HepG2 (cell line): ENCODE results near the gene BICDL2. TPM values are rescaled to one million over a fixed set of nuclear protein-coding genes. Genes with fewer than 3 reads are reported as not detected.
"Not testable (repeated sequence)": the region's sequence is repeated elsewhere in the genome, so short reads cannot be mapped to it uniquely, and the experiment has no call there.

Experiments used
- ATAC-seq: fragments of 200-7000 bp; cut with Tn5 transposase; 3 replicates; pipeline ENCODE4 v1.9.1; 2020; ENCODE audit warnings: mild to moderate bottlenecking, moderate library complexity
- BruUV-seq: library from RNA; stranded (reverse); fragments of 400-500 nt; replicated peaks from 2 replicates; lab custom pipeline; 2021; lab: Mats Ljungman, UMichigan
- CTCF ChIA-PET: fragments of 300-600 bp; formaldehyde crosslinking; extraction: SDS; loops from one replicate; lab custom pipeline; 2021; ENCODE audit warnings: low total read pairs, inconsistent platforms, low intra/inter-chr PET ratio; lab: Yijun Ruan, JAX
- POLR2A ChIA-PET: fragments of 350-600 bp; sonication (Branson Sonifier 250); formaldehyde crosslinking; loops from one replicate; lab custom pipeline; 2020; ENCODE audit warnings: antibody characterized with exemption, inconsistent platforms; lab: Yijun Ruan, JAX
- DNase-seq: peaks from one replicate; pipeline ENCODE4 v3.0.0-alpha.2; 2015; ENCODE audit warnings: low spot score
- FAIRE-seq: peaks from 3 replicates; lab custom pipeline; 2011; peaks lifted over from hg19 to GRCh38; lab: Jason Lieb, UNC
- H2AFZ ChIP-seq: one replicate; pipeline ENCODE4 v1.6.1; 2011; ENCODE audit warnings: low read length, inconsistent platforms
- H3K27ac ChIP-seq: fragments of 300-600 bp; 3 replicates; pipeline ENCODE4 v1.8.0; 2011; ENCODE audit warnings: mixed run types, mild to moderate bottlenecking, mixed read lengths, low read length, inconsistent platforms; ENCODE audit not compliant: insufficient read depth; ENCODE audit errors: extremely low read length
- H3K27me3 ChIP-seq, 2 experiments: fragments of 200-600 bp in 1 of 2; 2 replicates in 1 of 2; 3 replicates in 1 of 2; pipeline versions ENCODE4 v1.6.0 to v1.8.0; 2011; ENCODE audit warnings: low read length in 2 of 2, mild to moderate bottlenecking in 2 of 2, moderate library complexity in 2 of 2, inconsistent platforms in 1 of 2; ENCODE audit not compliant: insufficient read depth in 2 of 2, control insufficient read depth in 1 of 2
- H3K36me3 ChIP-seq, 2 experiments: fragments of 200-600 bp in 1 of 2; replicated peaks in 1 of 2; 2 replicates in 1 of 2; 3 replicates in 1 of 2; pipeline versions ENCODE4 v1.5.1 to v1.8.0; 2011; ENCODE audit warnings: low read length in 2 of 2, inconsistent platforms in 1 of 2; ENCODE audit not compliant: insufficient read depth in 2 of 2, control insufficient read depth in 1 of 2
- H3K4me1 ChIP-seq: 2 replicates; pipeline ENCODE4 v1.5.1; 2012; ENCODE audit warnings: low read length, inconsistent platforms; ENCODE audit not compliant: insufficient read depth
- H3K4me2 ChIP-seq: 2 replicates; pipeline ENCODE4 v1.6.0; 2011; ENCODE audit warnings: low read depth, low read length, inconsistent platforms
- H3K4me3 ChIP-seq, 3 experiments: fragments of 200-600 bp in 1 of 3; sonication (generic), shearing (Covaris generic) in 1 of 3; replicated peaks in 1 of 3; 2 replicates each; pipeline ENCODE4 v1.5.1; 2011 to 2016; ENCODE audit warnings: low read length in 3 of 3, inconsistent platforms in 2 of 3, low read depth in 2 of 3, mild to moderate bottlenecking in 2 of 3, control low read depth in 1 of 3, mixed read lengths in 1 of 3; ENCODE audit not compliant: insufficient read depth in 1 of 3
- H3K79me2 ChIP-seq: one replicate; pipeline ENCODE4 v1.6.1; 2011; ENCODE audit warnings: low read length, inconsistent platforms; ENCODE audit not compliant: insufficient read depth
- H3K9ac ChIP-seq: 2 replicates; pipeline ENCODE4 v1.6.0; 2011; ENCODE audit warnings: mild to moderate bottlenecking, low read depth, low read length, inconsistent platforms; ENCODE audit not compliant: insufficient read depth
- H3K9me3 ChIP-seq: 2 replicates; pipeline ENCODE4 v1.5.1; 2012; ENCODE audit warnings: mild to moderate bottlenecking, low read length
- H4K20me1 ChIP-seq: 2 replicates; pipeline ENCODE4 v1.6.0; 2011; ENCODE audit warnings: inconsistent platforms, mild to moderate bottlenecking, low read length, moderate library complexity; ENCODE audit not compliant: insufficient read depth
- ADNP ChIP-seq: sonication (generic); formaldehyde crosslinking; IDR thresholded peaks from 2 replicates; pipeline ENCODE4 v1.4.0; 2020; ENCODE audit warnings: missing genetic modification reagents
- AGO1 ChIP-seq: fragments of 200-400 bp; formaldehyde crosslinking; IDR thresholded peaks from 2 replicates; pipeline ENCODE4 v1.6.1; 2017; ENCODE audit warnings: mild to moderate bottlenecking, low read depth, low read length, moderate library complexity; ENCODE audit not compliant: poor library complexity, severe bottlenecking
- CAMTA2 ChIP-seq: sonication (generic); formaldehyde crosslinking; IDR thresholded peaks from 2 replicates; pipeline ENCODE4 v1.4.0; 2020; ENCODE audit warnings: mild to moderate bottlenecking, missing genetic modification reagents, borderline replicate concordance
- CSRNP2 ChIP-seq: sonication (generic); formaldehyde crosslinking; conservative IDR thresholded peaks from 2 replicates; pipeline ENCODE4 v1.8.0; 2022; ENCODE audit warnings: low read depth, missing genetic modification reagents
- KLF15 ChIP-seq: sonication (generic); formaldehyde crosslinking; IDR thresholded peaks from 2 replicates; pipeline ENCODE4 v1.8.1; 2023; ENCODE audit warnings: borderline replicate concordance, mild to moderate bottlenecking, inconsistent platforms, missing genetic modification reagents, mixed read lengths
- SMARCC2 ChIP-seq: fragments of 450-650 bp; IDR thresholded peaks from 2 replicates; pipeline ENCODE4 v1.6.1; 2017; ENCODE audit warnings: antibody characterized with exemption, mild to moderate bottlenecking
- TOE1 ChIP-seq: sonication (generic); formaldehyde crosslinking; IDR thresholded peaks from 2 replicates; pipeline ENCODE4 v1.4.0; 2020; ENCODE audit warnings: mild to moderate bottlenecking, missing genetic modification reagents
- ZEB1 ChIP-seq: IDR thresholded peaks from 2 replicates; pipeline ENCODE4 v1.6.1; 2012; ENCODE audit warnings: mild to moderate bottlenecking, low read depth, inconsistent platforms; ENCODE audit not compliant: insufficient replicate concordance
- ZNF260 ChIP-seq: sonication (generic); formaldehyde crosslinking; IDR thresholded peaks from 2 replicates; pipeline ENCODE4 v1.4.0; 2020; ENCODE audit warnings: missing genetic modification reagents, low read depth, mild to moderate bottlenecking, borderline replicate concordance
- ZNF292 ChIP-seq: sonication (generic); formaldehyde crosslinking; IDR thresholded peaks from 2 replicates; pipeline ENCODE4 v1.8.1; 2022; ENCODE audit warnings: mild to moderate bottlenecking, low read depth, missing genetic modification reagents, borderline replicate concordance
- ZNF451 ChIP-seq: sonication (generic); formaldehyde crosslinking; IDR thresholded peaks from 2 replicates; pipeline ENCODE4 v1.5.0; 2020; ENCODE audit warnings: mild to moderate bottlenecking, missing genetic modification reagents
- ZNF710 ChIP-seq: sonication (generic); formaldehyde crosslinking; IDR thresholded peaks from 2 replicates; pipeline ENCODE4 v1.5.0; 2020; ENCODE audit warnings: mild to moderate bottlenecking, missing genetic modification reagents, borderline replicate concordance
- WGBS: methylation state at CpG from one replicate; pipeline ENCODE4 v1.1.6; 2017; ENCODE audit warnings: low lambda C conversion rate; 5-methylcytosine and 5-hydroxymethylcytosine counted together
- in situ Hi-C: cut with HindIII; loops from 2 replicates; pipeline ENCODE4 v1.10.0; 2017; ENCODE audit warnings: low pct_unique_long_range_greater_than_20kb; ENCODE audit not compliant: extremely low pct_ligation_motif_present
- intact Hi-C: fragments of 100-400 bp; cut with micrococcal nuclease; formaldehyde crosslinking; loops from one replicate; pipeline ENCODE4 v1.10.0; 2022; ENCODE audit not compliant: unreplicated experiment
- polyA plus RNA-seq, 8 experiments: library from polyadenylated mRNA; depleted of rRNA in 3 of 8; stranded (reverse) in 7 of 8; unstranded in 1 of 8; fragments of >200 nt; fragmentation: Illumina TruSeq in 4 of 8; extraction: Trizol in 4 of 8; gene quantifications; 2 replicates each; pipeline versions ENCODE4 v1.2.1 to v1.2.3, GENCODE V29; 2011 to 2016; ENCODE audit warnings: low read depth in 4 of 8, missing spikeins in 1 of 8, mixed read lengths in 1 of 8; ENCODE audit not compliant: insufficient read depth in 1 of 8
- total RNA-seq, 5 experiments: library from RNA; depleted of rRNA; stranded (reverse); fragments of >200 nt; fragmentation: Illumina TruSeq; extraction: Trizol; gene quantifications; 2 replicates each; pipeline ENCODE4 v1.2.3, GENCODE V29; 2016; ENCODE audit warnings: low read depth in 1 of 5
- TF ChIP-seq, protein P1 (sequence below): IDR thresholded peaks from 2 replicates; pipeline ENCODE4 v1.6.1; 2016; ENCODE audit warnings: control low read depth

Gene BICDL2
- total and polyA plus RNA-seq, 2 of the 13 experiments (the other 11 are each of a cell fraction or from before 2014, with no cell fraction given) = 0.12 TPM; not detected in 1

DNA sequence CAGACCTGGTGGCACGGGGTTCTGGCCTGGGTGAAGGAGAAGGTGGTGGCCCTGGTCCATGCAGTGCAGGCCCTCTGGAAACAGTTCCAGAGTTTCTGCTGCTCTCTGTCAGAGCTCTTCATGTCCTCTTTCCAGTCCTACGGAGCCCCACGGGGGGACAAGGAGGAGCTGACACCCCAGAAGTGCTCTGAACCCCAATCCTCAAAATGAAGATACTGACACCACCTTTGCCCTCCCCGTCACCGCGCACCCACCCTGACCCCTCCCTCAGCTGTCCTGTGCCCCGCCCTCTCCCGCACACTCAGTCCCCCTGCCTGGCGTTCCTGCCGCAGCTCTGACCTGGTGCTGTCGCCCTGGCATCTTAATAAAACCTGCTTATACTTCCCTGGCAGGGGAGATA, 32.4 kb upstream of the BICDL2 start:
- in situ Hi-C loops, BruUV-seq, H4K20me1 ChIP-seq, CTCF ChIA-PET, H3K4me3 ChIP-seq, H3K27ac ChIP-seq, ATAC-seq, H3K4me2 ChIP-seq, FAIRE-seq, H2AFZ ChIP-seq, DNase-seq, H3K9me3 ChIP-seq, H3K9ac ChIP-seq, intact Hi-C loops: not testable (repeated sequence)
- Histone ChIP-seq H3K4me1 (peaks cover 30% of the 10 kb centered on the region), H3K27me3 (peaks cover 2 to 10% of the 10 kb centered on the region in 2 experiments; a peak in 4 of 5 replicates), H3K79me2 (peaks cover 17% of the 10 kb centered on the region), H3K36me3 (peaks cover 9 to 16% of the 10 kb centered on the region in 2 experiments; a peak in 2 of 5 replicates)
- TF ChIP-seq AGO1 = peak; percentile 82
- WGBS = 89% methylated on average over 10 of the region's 11 CpGs
- POLR2A ChIA-PET = interaction anchor here (2.7 to 4.4 kb wide), 2 partner anchors 9 to 18 kb away, joined by 11 to 30 read pairs; no protein-coding TSS in a partner anchor

GRCh38 chr16:3068487-3068886, 31.7 kb upstream of the BICDL2 start:
- Histone ChIP-seq H3K4me1 (peaks cover 30% of the 10 kb centered on the region), H3K79me2 (peaks cover 17% of the 10 kb centered on the region), H3K4me3 (no peak overlapping the region), H2AFZ (no peak overlapping the region), H3K27me3 (peaks cover 0 to 4% of the 10 kb centered on the region in 2 experiments; a peak in 3 of 5 replicates), H3K36me3 (peaks cover 9 to 16% of the 10 kb centered on the region in 2 experiments; a peak in 2 of 5 replicates), H4K20me1 (no peaks in the 10 kb centered on the region), H3K9me3 (no peaks in the 10 kb centered on the region), H3K27ac (no peak overlapping the region), H3K4me2 (no peak overlapping the region), H3K9ac (no peak overlapping the region)
- no peak for DNase-seq
- WGBS = 100% methylated on average over 3 of the region's 4 CpGs
- ChIA-PET CTCF (no interaction called here), POLR2A (interaction anchor here (4.4 kb wide), 1 partner anchor 9 kb away, joined by 30 read pairs; no protein-coding TSS in a partner anchor)
- BruUV-seq = no TSS peak
- no peak for ATAC-seq
- no peak for FAIRE-seq
- in situ Hi-C loops = no loop called here
- intact Hi-C loops = no loop called here
- no peak for TF ChIP-seq TOE1 (CRISPR knock-in tag)
- TF ChIP-seq CSRNP2 = no peak
- no peak for TF ChIP-seq CAMTA2 (CRISPR knock-in tag)
- no peak for TF ChIP-seq SMARCC2
- no peak for TF ChIP-seq ADNP (CRISPR knock-in tag)
- TF ChIP-seq, protein P1, sequence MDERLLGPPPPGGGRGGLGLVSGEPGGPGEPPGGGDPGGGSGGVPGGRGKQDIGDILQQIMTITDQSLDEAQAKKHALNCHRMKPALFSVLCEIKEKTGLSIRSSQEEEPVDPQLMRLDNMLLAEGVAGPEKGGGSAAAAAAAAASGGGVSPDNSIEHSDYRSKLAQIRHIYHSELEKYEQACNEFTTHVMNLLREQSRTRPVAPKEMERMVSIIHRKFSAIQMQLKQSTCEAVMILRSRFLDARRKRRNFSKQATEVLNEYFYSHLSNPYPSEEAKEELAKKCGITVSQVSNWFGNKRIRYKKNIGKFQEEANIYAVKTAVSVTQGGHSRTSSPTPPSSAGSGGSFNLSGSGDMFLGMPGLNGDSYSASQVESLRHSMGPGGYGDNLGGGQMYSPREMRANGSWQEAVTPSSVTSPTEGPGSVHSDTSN (CRISPR knock-in tag) = no peak
- TF ChIP-seq ZNF710 (CRISPR knock-in tag) = no peak
- no peak for TF ChIP-seq ZNF260 (CRISPR knock-in tag)
- no peak for TF ChIP-seq KLF15
- no peak for TF ChIP-seq ZNF292
- no peak for TF ChIP-seq ZNF451 (CRISPR knock-in tag)
- TF ChIP-seq ZEB1 = no peak
